Activated T-cell treated with anti-CD3 and anti-CD28 coated beads, Interleukin-2, amount 50 U/mL, for 24 hours (primary cell): Measurements from ENCODE around the gene RUVBL1.
A peak's percentile ranks its signal among the peaks of the same experiment; 100 is the strongest.

ENCODE experiments used
- DNase-seq: peaks from one replicate; pipeline ENCODE4 v3.0.0-alpha.2; 2020
- H3K27ac Mint-ChIP-seq: 2 replicates; pipeline ENCODE4 v1.8.0; 2020; ENCODE audit warnings: mild to moderate bottlenecking, mixed read lengths
- H3K27me3 Mint-ChIP-seq: 2 replicates; pipeline ENCODE4 v1.8.0; 2020; ENCODE audit warnings: mixed read lengths
- H3K36me3 Mint-ChIP-seq: 2 replicates; pipeline ENCODE4 v1.8.0; 2020; ENCODE audit warnings: low read depth, mixed read lengths
- H3K4me1 Mint-ChIP-seq: 2 replicates; pipeline ENCODE4 v1.8.0; 2020; ENCODE audit warnings: low read depth, mixed read lengths
- H3K4me3 Mint-ChIP-seq: 2 replicates; pipeline ENCODE4 v1.8.0; 2020; ENCODE audit warnings: mild to moderate bottlenecking, moderate library complexity, mixed read lengths
- H3K9me3 Mint-ChIP-seq: 2 replicates; pipeline ENCODE4 v1.8.0; 2020; ENCODE audit warnings: mixed read lengths

Gene RUVBL1

DNA sequence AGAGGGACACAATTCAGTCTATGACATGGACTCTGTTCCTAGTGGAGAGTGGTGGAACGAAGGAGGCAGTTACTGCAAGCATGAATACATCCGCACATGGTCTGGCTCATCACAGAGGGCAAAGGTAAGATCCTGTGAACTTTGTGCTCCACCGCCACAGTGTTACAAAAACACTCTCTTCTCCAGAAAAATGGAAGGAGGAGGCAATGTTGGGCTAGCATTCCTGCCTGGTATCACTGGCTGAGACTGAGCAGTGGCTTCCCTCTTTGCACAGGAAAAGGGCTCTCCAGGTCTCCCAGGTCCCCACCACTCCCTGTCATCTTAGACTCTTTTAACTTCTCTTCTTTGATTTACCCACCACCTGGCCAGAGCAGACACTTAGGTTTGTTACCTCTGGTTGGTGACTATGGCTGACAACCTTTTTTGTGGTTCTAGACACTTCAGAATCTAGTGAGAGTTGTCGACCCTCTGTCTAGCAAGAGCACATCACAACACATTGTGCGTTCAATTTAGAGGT is 28.2 kb upstream of the RUVBL1 start:
- Mint-ChIP-seq H3K27me3 (no peaks in the 10 kb centered on the region), H3K4me1 (peaks cover 31% of the 10 kb centered on the region), H3K9me3 (peaks cover 3% of the 10 kb centered on the region), H3K36me3 (peaks cover 23% of the 10 kb centered on the region), H3K27ac (peak overlapping the region; percentile 2), H3K4me3 (peak overlapping the region; percentile 30)
- no peak for DNase-seq

DNA sequence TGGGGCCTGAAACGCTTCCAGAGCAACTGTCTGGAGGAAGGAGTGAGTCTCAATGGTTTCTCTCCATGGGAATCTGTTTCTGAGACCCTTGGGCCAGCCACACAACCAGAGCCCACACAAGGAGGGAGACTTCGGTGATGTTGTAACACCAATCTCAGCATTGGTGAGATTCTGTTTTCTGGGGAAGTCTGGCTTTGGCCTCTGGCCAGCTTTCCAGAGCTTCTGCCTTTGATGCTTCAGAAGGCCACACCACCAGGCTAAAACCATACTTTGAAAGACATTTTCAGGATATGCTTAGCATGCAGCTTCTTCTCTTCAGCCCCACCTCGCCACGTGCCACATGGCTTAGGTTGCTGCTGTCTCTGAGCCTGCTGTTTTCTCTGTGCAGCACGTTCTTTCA is 26.0 kb upstream of the RUVBL1 start:
- DNase-seq: no peak
- H3K4me3 Mint-ChIP-seq: no peak overlapping the region
- H3K9me3 Mint-ChIP-seq: peaks cover 3% of the 10 kb centered on the region
- H3K36me3 Mint-ChIP-seq: peaks cover 9% of the 10 kb centered on the region
- H3K4me1 Mint-ChIP-seq: peaks cover 13% of the 10 kb centered on the region
- H3K27me3 Mint-ChIP-seq: no peaks in the 10 kb centered on the region
- H3K27ac Mint-ChIP-seq: no peak overlapping the region

DNA sequence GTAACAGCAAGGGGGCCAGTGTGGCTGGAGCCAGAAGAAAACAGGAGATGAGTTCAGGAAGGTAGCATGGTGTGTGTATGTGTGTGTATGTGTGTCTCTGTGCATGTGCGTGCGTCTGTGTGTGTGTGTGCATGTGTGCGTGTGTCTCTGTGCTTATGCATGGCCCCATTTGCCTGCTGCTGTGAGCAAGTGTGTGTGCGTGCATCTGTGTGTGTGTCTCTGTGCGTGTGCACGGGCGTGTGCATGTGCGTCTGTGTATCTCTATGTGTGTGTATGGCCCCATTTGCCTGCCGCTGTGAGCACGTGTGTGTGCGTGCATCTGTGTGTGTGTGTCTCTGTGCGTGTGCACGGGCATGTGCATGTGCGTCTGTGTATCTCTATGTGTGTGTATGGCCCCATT is 22.6 kb upstream of the RUVBL1 start:
- no peak overlapping the region for H3K27ac Mint-ChIP-seq

DNA sequence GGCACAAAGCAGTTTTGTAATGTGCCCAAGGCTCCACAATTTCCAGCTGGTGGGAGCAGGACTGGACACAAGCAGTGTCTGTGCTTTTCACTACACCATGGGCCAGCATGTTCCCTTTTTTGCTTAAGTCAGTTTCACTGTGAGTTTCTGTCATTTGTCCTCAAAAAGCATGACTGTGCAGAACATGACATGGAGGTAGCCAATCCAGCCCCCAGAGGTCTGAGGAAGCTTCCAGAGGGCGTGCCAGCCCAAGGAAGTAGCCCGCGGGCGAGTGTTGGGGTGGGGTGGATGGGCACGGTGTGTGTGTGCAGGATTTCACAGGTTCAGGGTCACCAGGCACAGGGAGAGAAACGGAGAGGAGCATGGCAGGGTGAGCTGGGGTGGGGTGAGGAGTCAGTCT is 21.7 kb upstream of the RUVBL1 start:
- H3K27ac Mint-ChIP-seq: no peak overlapping the region
- H3K4me1 Mint-ChIP-seq: no peaks in the 10 kb centered on the region
- no peaks in the 10 kb centered on the region for H3K27me3 Mint-ChIP-seq
- H3K36me3 Mint-ChIP-seq: no peaks in the 10 kb centered on the region
- H3K4me3 Mint-ChIP-seq: no peak overlapping the region
- DNase-seq: no peak
- no peaks in the 10 kb centered on the region for H3K9me3 Mint-ChIP-seq

More for the DNA sequence above, 22.6 kb upstream of the RUVBL1 start:
- no peaks in the 10 kb centered on the region for H3K36me3 Mint-ChIP-seq
- H3K27me3 Mint-ChIP-seq: no peaks in the 10 kb centered on the region
- no peak overlapping the region for H3K4me3 Mint-ChIP-seq
- no peaks in the 10 kb centered on the region for H3K9me3 Mint-ChIP-seq
- DNase-seq: no peak
- no peaks in the 10 kb centered on the region for H3K4me1 Mint-ChIP-seq

DNA sequence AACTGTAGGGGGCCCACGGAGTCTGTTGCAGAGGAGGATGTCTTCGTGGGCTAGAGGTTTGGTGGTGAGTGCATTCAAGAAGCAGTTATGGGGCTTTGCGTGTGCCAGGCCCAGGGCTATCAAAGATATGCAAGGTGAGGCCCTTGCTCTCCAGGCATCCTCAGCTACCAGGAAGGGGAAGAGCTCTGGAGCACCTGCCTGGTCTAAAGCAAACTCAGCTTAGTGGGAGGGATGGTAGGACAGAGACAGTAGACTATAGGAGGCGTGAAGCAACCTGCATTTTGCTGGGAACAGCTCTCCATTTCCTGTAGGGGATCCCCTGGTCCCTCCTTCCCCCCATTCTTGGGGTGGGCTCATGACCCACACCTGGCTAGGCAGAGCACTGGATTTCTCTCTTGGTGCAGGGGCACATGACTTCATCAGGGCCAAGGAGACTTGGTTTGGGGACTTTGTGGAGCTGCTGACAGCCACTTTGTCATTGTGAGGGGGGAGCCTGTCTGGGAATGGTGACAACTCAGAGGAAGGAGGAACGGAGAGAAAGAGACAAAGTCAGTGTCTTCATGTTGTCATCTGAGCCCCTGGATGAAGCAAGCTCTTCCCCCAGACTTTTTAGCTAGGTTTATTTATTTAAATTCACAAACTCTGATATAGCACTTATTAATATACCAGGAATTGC is 21.0 kb upstream of the RUVBL1 start:
- Mint-ChIP-seq H3K36me3 (no peaks in the 10 kb centered on the region), H3K9me3 (no peaks in the 10 kb centered on the region), H3K27ac (no peak overlapping the region), H3K4me1 (no peaks in the 10 kb centered on the region), H3K4me3 (no peak overlapping the region), H3K27me3 (no peaks in the 10 kb centered on the region)
- DNase-seq: no peak

DNA sequence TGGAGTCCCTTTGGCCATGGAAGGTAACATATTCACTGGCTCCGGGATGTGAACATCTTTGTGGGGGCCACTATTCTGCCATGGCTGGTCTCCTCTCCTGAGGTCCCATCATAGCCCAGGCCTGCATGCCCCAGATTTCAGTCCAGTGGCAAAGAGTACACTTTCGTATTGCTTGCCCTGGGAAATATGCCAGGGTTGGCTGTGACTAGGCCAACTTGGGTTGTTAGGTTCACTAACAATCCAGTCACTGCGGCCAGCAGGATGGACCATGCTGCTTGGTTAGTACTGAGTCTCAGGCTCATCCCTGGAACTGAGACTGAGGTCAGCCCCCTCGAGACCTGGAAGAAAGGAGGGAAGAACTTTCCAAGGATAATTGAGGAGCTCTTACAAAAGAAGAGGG is 19.9 kb upstream of the RUVBL1 start:
- Mint-ChIP-seq H3K9me3 (no peaks in the 10 kb centered on the region), H3K27ac (no peak overlapping the region), H3K4me1 (no peaks in the 10 kb centered on the region), H3K27me3 (no peaks in the 10 kb centered on the region), H3K4me3 (no peak overlapping the region), H3K36me3 (no peaks in the 10 kb centered on the region)
- no peak for DNase-seq

DNA sequence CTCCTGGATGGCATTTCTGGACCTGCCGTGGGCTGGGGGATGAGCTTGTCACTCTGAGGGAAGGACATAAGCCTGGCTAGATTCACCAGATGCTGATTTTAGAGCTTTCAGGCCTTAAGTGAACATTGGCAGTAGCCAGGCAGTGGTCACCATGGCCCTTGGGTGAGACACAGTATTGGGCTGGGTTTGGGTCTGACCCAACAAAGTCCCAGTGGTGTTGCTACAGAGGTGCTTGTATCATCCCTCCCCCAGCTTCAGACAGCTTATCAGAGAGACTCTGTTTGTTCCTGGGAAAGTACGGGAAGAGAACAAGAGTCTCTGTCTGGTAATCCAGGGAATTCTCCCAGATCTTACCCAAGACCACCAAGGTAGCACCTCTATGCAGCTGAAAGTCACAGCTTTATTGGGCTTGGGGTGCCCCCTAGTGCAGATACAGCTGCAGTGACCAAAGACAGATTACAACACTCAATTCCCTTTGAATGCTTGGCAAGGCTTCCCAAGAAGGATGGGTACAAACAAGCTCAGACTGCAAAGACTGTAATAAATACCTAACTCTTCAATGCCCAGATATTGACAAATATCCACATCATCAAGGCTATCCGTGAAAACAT is 9.8 kb upstream of the RUVBL1 start:
- peak; percentile 49 for DNase-seq
- no peaks in the 10 kb centered on the region for H3K4me1 Mint-ChIP-seq
- H3K27ac Mint-ChIP-seq: no peak overlapping the region
- H3K36me3 Mint-ChIP-seq: no peaks in the 10 kb centered on the region
- no peaks in the 10 kb centered on the region for H3K27me3 Mint-ChIP-seq
- H3K4me3 Mint-ChIP-seq: no peak overlapping the region
- no peaks in the 10 kb centered on the region for H3K9me3 Mint-ChIP-seq

DNA sequence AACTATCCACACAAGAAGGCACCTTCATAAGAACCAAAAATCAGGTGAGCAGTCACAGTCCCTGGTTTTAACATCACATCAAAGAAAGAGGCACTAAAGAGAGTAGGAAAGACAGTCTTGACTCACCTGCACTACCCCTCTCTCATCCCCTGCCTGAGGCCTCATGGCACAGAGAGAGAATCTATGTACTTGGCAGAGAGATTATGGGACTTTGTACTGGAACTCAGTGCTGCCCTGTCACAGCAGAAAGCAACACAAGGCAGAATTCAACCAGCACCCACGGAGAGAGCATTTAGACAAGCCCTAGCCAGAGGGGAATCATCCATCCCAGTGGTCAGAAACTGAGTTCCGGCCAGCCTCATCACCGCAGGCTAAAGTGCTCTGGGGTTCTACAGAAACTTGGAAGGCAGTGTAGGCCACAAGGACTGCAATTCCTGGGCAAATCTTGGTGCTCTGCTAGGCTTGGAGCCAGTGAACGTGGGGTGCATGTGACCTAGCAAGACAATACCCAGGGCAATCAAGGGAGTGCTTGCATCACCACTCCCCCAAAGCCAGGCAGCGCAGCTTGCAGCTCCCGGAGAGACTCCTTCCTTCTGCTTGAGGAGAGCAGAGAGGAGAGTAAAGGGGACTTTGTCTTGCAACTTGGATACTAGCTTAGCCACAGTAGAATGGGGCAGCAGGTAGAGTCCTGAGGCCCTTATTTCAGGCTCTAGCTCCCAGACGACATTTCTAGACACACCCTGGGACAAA is 8.5 kb upstream of the RUVBL1 start:
- Mint-ChIP-seq H3K27ac (no peak overlapping the region), H3K27me3 (no peaks in the 10 kb centered on the region), H3K36me3 (no peaks in the 10 kb centered on the region), H3K4me3 (no peak overlapping the region), H3K9me3 (no peaks in the 10 kb centered on the region), H3K4me1 (no peaks in the 10 kb centered on the region)
- DNase-seq: no peak

DNA sequence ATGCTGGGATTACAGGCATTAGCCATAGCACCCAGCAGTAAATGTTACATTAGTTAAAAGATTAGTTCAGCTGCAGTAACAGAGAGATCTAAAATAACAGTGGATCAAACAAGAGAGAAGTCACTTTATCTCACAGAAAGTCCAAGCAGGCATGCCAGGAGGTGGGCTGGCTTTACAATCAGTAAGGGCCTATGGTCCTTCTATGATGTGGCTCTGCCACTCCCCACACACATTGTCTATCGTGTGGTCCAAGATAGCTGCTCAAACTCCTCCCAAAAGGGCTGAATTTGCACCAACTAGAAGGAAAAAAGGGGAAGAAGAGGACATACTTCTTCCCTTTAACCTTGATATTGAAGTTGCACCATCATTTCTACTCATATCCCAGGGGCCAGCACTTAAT is 4.6 kb upstream of the RUVBL1 start:
- DNase-seq: no peak

DNA sequence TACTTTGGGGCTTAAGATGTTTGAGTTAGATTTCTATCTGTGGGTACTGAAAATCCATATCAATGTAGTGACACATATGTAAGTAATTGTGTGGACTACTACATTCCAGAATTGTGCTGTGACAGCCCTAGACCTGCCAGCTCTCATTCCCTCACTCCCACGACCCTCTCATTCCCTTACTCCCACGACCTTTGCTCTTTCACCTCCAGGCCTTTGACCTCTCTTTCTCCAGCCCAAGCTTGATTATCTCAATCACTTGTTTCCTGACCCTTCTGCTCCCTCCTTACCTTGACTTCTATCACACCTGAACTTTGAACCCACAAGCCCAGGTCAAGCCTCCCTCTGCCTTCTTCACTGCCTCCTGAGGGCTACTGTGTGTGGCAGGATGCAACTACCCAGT is 3.6 kb upstream of the RUVBL1 start:
- DNase-seq: no peak
- Mint-ChIP-seq H3K4me3 (no peak overlapping the region), H3K4me1 (peaks cover 14% of the 10 kb centered on the region), H3K27me3 (no peaks in the 10 kb centered on the region), H3K27ac (no peak overlapping the region), H3K36me3 (peaks cover 14% of the 10 kb centered on the region), H3K9me3 (peaks cover 4% of the 10 kb centered on the region)

More for the DNA sequence above, 4.6 kb upstream of the RUVBL1 start:
- Mint-ChIP-seq H3K27ac (no peak overlapping the region), H3K4me3 (no peak overlapping the region), H3K27me3 (no peaks in the 10 kb centered on the region), H3K36me3 (peaks cover 4% of the 10 kb centered on the region), H3K9me3 (peaks cover 4% of the 10 kb centered on the region), H3K4me1 (peaks cover 9% of the 10 kb centered on the region)

DNA sequence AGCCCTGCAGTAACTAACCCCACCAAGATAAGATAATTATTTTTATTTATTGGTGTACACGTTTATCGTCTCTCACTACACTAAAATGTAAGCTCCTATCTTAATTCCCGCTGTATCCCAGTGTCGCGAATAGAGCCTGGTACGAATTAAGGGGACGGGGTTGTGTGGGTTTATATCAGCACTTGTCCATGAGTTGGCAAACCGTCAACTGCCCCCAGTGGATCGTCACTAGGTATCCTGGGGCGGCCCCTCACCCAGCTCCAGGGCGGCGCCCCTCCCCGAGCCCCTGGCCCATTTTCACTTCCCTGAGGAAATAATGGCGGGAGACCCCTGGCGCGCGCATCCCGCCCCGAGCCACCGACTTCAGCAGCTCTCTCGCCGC is 465 bp downstream of the RUVBL1 start:
- Mint-ChIP-seq H3K36me3 (peaks cover 48% of the 10 kb centered on the region), H3K4me1 (peaks cover 34% of the 10 kb centered on the region), H3K27ac (peak overlapping the region; percentile 98), H3K9me3 (peaks cover 4% of the 10 kb centered on the region), H3K27me3 (no peaks in the 10 kb centered on the region), H3K4me3 (peak overlapping the region; percentile 99)
- no peak for DNase-seq

DNA sequence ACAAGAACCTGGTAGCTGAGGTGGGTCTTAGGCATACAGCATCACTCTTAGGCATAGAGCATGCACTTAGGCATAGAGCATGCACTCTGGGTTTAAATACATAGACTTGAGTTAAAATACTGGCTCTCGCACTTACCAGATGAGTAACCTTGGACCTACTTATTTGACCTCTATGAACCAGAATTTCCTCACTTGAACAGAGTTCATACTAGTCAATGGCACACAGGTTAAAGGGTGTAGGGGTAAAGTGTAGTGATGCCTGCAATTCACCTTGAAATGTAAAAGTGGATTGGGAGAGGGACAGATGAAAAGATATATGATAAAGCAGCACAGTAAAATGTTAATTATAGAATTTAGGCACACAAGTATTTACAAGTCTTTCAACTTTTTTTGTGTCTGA is 1.6 kb downstream of the RUVBL1 start:
- no peak for DNase-seq
- Mint-ChIP-seq H3K4me3 (peak overlapping the region; percentile 99), H3K4me1 (peaks cover 42% of the 10 kb centered on the region), H3K36me3 (peaks cover 59% of the 10 kb centered on the region), H3K27me3 (no peaks in the 10 kb centered on the region), H3K9me3 (peaks cover 4% of the 10 kb centered on the region), H3K27ac (peak overlapping the region; percentile 98)

DNA sequence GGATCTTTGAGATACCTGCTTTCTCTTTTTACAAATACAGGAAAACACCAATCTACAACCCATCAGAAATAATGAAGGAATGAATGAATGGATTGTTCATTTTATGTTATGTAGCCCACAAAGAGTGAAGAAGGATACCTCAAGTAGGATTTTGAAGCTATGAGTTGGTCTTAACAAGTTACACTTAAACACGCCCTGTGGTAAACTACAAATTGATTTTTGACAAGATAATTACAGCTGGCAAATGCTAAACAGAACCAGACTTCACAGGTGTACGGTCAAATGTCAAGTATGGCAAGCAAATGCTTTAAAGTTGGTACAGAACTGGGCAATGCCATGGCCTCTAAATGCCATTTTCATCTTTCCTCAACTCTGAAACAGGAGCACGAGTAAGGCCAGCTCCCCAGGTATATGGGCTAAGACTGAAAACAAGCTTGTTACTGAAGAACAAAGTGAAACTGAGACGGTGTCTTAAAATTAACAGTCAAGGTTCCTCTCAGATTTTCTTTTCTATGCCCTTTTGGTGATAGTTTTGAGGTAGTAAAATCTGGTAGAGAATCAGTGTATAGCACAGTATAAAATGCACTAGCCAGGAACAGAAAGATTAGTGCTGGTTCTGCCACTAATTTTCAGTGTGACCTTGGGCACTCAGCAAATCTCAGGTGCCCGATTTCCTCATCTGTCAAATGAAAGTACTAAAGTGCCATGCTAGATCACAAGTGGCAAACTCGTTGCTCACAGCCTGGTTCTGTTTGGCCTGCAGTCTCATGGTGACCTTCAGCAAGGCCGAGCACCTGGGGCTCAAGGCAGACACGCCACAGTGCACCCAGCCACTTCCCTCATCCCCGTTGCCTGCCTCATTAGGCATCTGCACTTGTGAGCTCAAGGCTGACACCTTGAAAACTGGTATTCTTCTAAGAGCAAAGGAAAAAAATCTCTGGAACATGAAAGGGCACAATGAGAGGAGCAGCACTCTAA is 9.5 kb downstream of the RUVBL1 start:
- Mint-ChIP-seq H3K4me3 (peak overlapping the region; percentile 55), H3K4me1 (peaks cover 62% of the 10 kb centered on the region), H3K36me3 (peaks cover 89% of the 10 kb centered on the region), H3K27ac (peak overlapping the region; percentile 78), H3K9me3 (no peaks in the 10 kb centered on the region), H3K27me3 (no peaks in the 10 kb centered on the region)
- DNase-seq: no peak

DNA sequence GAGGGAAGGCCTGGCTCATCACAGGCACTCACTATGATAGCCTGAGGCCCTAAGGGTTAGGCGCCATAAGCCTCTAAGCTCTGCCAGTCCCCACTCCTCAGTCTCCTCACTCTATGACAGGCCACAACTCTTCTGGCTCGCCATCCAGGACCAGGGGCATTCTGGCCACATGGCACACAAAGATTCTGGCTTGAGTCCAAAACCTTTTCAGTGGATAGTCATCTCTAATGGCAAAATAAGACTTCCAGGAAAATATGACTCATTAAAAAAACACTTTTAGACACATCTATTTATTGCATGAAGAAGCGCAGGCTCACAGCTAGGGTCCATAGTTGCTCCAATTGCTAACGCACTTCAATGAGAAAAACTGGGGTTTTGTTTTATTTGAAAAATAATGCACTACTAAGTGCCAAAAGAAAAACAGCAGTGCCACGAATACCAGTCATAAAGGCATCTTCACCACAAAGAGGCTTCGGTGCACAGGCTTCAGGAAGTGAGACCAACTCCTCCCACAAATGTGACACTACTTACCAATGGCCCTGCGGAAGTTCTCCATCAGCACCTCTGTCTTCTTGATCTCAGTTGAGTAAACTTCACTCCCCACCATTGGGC is 11.1 kb downstream of the RUVBL1 start:
- peak; percentile 47 for DNase-seq
- no peaks in the 10 kb centered on the region for H3K9me3 Mint-ChIP-seq
- H3K36me3 Mint-ChIP-seq: peaks cover 89% of the 10 kb centered on the region
- no peaks in the 10 kb centered on the region for H3K27me3 Mint-ChIP-seq
- peak overlapping the region; percentile 95 for H3K27ac Mint-ChIP-seq
- peaks cover 51% of the 10 kb centered on the region for H3K4me1 Mint-ChIP-seq
- H3K4me3 Mint-ChIP-seq: peak overlapping the region; percentile 30
